HG02610 (cell line): ENCODE results near the gene SORCS1.

Experiments used
- ATAC-seq: cut with Tn5 transposase; IDR thresholded peaks from one replicate; pipeline ENCODE4 v1.9.1; 2021; ENCODE audit warnings: mild to moderate bottlenecking, moderate library complexity; ENCODE audit not compliant: unreplicated experiment

The SORCS1 gene

DNA sequence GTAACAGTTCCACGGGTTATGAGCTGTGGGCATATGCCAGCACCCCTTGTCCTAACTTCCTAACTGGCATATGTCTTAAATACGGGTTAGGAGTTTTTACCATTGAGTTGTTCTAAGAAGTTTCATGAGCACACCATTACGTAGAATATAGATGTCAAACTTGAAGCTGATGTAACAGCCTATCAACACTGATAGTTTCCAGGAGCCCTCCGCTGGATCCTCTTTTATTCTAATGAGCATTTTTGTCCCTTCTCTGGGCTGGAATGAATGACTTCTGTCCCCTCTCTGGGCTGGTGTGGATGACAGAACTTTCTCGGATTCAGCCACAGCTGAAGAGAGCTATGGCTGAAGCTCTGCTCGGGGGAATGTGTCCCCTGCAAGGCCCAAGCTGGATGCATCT, 256.3 kb downstream of the SORCS1 start:
- no peak for ATAC-seq

DNA sequence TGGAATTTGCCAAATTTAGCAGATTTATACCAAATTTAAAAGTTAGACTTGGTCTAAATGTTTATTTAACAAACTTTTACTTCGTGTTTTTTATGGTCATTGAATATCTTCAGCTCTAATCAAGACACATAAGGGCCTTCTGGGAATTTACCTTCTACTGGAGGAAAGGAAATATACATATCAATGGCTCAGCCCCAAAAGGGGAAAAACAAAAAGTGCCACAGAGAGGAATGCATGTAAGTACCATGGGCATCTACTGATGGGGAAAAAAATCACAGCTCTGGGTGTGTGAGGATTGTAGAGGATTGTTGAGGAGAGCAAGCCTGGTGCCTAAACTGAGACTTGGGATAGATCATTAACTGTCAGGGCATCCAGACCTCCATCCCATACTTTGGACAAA, 260.3 kb downstream of the SORCS1 start:
- no peak for ATAC-seq

DNA sequence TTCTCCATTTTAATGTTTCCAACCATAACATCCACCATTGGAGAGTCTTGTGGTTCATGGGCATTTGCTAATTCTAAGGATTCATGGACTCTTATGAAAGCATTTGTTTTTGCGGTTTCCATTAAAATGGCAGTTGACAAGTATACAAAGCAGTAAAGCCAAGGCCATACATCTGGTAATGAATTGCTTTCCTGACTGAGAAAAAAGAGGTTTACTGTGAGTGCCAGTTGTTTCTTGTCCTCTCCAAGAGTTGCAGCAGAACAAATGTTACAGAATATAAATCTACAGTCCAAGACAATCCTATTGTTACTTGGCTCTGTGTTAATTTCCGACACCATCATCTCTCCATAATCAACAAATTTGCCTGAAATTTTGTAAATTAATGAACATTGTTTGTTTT, 261.3 kb downstream of the SORCS1 start:
- no peak for ATAC-seq

DNA sequence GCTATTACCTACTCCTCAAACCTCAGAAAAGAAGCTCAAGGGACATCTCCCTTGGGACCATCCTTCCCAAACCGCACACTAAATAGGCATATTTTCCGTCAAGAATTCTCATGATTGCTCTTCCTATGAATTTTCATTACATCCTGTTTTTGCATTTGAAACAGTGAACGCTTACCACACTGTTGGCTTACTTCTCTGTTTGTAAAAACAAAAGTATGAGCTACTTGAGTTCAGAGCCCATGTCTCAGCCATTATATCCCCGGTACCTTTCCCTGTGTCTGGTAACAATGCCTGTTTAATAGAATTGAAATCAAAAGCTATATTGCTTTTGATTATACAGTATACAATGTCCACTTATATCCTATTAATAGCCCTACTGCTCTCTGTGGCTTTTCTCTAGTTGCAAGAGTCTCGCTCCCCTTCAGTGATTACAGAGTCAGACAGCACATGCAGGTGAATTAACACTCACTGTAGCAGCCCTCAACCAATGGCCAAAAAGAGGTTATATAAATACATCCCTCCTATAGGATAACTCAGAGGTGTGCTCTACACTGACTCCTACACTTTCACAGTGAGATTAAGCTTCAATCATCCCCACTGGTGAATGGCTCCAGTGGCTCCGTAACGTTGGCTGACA, 264.4 kb downstream of the SORCS1 start:
- no peak for ATAC-seq

DNA sequence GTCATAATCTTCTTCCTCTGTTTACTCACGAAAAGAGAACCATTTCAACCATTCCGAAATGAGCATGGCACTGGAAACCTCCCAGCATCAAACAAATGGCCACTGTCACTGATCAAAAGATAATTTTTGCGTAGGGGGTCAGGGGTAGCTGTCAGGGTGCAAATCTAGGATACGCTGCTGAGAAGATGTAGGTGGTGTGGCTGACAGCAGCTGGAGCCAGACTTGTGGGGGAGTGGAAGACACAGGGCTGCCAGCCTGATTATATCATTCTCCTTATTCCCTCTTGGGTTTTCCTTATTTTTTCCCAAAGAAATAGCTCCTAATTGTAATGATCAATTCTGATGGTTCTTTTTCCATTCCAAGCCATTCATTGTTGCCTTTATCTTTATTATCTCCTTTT, 266.1 kb downstream of the SORCS1 start:
- ATAC-seq, result no peak

DNA sequence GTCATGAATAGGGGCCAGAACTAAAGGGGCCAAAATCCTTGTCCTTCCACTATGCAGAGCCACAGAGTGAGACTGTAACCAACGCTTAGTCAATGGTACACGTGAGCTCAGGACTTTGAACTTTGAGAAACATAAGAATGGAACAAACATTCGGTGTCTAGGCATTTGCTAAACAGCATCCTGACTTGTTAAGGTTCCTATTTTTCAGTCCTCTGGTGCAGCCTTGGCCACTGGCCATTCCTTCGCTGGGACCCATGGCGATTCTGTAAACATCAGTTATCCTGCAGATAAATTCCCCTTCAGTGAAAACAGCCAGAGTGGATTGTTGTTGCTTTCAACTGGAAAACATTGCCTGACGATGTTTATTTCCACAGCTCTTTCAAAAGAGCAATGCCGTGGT, 266.8 kb downstream of the SORCS1 start:
- no peak for ATAC-seq

DNA sequence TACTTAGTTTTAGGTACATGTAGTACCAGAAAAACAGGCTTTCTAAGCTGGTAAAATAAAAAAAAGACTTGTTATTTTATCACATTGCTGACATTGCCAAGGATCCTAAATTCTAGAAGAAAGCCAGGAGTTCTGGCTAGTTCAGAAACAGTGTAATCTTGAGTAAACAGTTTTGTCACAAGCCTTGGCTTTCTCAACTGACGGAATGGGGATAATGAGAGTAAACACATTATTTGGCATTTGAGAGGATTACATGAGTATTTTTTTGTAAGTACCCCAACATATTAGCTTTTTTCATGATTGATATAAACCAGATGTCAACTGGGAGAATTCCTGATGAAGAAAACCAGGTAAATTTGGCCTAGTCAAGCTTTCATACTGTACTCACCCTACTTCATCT, 269.8 kb downstream of the SORCS1 start:
- ATAC-seq, result no peak

DNA sequence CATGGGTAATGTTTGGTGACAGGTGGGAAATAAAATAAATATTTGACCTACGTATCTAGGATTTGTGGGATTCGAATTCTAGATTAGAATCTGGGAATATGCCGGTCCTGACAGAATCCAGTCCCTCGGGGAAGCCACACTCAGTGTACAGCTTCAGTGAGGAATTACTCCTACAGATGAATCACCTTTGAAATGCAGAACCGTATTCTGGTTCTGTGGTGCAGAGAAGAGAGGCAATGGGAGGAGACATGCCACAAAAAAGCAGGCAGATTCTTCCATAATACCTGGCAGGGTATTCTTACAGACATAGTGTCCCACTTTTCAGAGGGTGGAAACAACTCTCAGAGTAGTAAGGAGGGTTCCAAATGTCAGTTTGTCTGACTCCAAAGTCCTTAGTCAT, 286.9 kb downstream of the SORCS1 start:
- ATAC-seq, result no peak

DNA sequence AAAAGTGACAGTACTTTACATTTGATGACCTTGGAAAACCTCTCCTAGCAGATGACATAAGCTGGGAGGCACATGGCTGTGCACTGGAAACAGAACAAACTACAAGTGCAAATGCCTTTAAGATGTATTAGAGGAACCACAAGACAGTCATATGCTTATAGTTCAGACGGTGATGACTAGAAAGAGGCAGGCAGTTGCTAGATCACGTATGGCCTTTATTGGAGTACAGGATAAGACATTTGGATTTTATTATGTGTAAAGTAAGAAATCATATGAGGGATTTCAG, 290.0 kb downstream of the SORCS1 start:
- ATAC-seq, result no peak

DNA sequence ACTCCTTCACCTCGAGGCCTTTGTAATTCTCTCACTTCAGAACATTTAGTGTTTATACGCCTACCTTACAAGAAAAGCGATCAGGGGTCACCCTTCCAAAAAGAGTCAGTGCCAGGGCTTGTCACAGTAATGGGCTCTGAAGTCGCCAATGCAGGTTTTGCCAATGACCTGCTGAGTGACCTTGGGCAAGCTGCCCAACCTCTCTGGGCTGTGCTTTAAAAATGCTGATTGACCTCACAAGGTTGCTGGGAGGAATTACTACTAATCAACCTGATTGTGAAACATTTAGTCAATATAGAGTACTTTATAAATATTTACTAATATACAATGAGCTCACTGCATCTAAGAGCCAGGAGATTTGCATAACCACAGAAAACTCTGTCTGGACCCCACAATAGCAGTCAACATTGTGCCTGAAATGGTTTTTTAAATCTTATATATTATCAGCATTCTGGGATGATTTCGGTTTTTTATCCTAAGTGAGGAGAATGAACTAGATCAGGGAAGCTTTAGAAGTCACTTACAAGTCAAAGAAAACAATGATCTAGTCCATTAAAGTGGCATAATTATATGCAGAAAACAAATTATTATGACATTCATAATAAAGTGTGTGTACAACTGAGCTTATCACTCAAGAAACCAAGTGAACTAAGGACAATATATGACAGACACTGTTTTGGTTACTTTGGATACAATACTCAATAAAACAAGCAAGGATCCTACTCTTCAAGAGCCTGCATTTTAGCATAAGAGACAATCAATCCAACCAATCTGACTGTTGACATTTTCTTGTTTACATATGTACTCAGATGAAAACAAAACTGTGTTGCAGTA, 290.5 kb downstream of the SORCS1 start:
- ATAC-seq, result no peak

DNA sequence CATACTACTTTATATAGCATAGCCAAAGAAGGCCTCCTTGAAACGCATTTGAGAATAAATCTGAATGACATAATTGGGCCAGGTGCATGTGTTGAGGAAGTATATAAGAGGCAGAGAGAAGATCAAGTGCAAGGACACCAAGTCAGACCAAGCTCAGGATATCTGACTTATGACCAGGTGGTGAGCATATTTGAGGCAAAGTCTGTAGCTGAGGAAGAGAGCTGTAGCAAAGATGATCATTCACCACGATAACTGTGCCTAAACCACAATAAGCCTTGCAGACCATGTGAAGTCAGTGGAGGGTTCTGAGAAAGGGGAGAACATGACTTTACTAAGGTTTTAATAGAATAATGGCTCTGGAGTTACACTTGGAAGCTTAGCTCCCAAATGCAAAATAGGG, 292.3 kb downstream of the SORCS1 start:
- ATAC-seq, result no peak

DNA sequence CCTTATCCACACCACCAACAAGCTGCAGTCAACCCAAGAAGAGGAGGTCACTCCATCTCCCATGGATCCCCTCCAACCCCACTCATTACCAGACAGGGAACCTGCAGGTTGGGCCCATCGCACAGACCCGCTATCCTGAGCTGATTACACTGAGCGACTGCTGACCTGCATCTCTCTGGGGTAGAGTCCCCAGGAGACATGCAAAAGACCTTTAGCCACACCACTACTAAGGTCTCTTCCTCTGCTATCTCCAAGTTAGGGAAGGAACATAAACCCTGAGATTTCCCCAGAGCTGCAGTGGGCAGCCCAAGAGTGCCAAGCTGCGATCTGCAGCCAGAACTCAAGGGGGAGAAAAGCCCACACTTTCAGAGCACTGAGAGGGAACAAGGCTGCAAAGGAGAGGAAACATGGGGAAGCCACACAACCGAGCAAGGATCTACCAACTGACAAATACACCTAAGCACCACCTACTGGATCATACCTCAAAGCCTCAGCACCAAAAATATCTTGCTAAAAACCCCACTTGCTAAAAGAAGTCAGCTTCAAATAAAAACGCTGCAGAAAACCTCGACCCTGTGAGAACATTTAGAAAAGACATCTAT, 298.2 kb downstream of the SORCS1 start:
- peak; percentile 57 for ATAC-seq

DNA sequence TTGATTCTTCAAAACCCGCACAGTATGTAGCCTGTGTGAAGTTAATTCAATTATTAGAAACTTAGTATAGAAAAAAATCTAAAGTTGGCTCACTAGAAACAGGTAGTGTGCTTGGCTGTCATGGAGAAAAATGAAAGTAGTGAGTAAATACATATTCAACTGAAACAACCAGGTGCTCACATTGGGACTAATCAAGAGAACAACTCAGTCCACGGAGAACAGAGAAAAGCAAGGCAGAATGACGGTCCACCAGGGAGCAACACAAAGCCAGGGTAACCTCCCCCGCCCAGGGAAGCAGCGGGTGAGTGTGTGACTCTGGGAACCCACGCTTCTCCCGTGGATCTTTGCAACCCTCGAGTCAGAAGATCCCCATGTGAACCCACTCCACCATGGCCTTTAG, 300.5 kb downstream of the SORCS1 start:
- ATAC-seq, result no peak

DNA sequence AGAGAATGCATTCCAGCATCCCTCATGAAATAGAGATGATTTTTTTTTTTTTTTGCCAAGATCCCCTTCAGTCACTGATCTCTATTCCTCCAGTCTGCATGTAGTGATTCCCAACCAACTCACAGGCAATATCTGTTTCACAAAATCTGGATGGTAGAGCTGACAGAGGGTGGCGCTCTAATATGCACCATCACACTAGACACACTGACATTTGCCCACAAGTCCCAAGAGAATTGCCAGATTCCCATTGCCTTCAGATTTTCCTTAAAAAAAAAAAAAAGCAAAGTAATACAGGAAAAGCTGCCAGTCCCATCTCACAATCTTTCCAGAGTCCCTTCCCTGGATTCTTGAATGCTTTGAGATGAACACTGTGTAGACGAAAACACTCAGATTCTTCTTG, 301.0 kb downstream of the SORCS1 start:
- no peak for ATAC-seq

DNA sequence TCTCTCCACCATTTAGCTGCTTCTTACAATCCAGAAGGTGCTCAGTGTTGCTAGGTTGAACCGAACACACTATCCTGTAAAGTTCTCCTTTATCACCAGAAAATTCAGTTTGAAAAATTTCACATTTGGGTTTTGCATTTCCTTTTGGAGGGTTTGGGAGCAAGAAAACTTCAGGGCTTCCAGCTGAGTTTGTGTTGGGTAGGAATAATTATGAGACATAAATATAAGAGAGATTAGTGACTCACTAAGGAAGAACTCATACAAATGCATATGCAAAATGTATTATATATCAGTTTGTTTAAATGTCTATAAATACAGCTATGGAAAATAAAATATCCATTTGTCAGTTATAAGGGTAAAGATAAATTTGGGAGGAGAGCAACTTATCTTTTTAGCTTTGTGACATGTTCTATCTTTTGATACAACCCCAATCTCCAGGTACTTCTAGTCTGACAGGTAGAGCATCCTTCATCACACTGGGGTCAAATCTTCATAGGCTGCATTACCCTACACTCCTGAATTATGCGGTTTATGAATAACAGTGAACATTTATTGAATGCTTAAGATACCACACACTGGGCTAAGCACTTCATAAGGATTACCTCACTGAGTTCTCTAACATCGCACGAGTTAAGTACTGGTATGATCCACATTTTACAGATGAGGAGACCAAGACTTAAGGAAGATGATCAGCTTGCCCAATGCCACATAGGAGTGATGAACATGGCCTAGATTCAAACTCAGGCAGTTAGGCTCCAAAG, 304.4 kb downstream of the SORCS1 start:
- no peak for ATAC-seq

DNA sequence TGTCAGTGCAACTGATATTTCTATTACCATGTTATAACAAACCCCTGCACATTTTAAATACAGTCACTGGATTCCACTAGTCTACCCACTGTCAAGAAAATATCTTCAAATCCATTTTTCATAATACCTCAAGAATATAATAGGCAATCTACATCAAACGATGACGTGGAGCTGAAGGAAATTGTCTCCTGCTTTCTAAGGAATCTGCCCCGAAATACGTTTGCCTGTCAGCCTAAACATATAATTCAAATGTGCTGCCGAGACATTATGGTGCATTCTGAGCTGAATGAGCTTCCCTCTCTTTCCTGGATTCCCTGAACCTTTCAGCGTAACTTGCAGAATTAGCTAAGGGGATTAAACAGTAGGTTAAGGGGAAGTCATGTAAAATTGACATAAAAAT, 306.8 kb downstream of the SORCS1 start:
- ATAC-seq, result no peak

DNA sequence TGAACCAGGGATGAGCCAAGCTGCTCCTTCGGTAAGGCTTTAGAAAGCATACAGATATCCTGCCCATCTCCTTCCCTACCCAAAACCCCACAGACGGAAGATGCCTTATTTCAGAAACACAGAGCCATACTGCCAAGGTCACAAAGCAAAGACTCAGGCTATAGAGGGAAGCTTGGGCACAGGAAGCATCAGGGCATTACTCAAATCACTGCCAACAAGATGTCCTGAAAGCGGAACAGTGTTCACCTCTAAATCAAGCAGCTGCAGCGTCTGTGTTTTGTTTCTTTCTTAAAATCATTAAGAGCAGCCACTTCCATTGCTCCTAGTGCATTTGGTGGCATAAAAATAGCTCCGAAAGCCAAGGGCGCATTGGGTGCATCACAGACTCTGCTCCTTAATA, 307.3 kb downstream of the SORCS1 start:
- ATAC-seq, result no peak

DNA sequence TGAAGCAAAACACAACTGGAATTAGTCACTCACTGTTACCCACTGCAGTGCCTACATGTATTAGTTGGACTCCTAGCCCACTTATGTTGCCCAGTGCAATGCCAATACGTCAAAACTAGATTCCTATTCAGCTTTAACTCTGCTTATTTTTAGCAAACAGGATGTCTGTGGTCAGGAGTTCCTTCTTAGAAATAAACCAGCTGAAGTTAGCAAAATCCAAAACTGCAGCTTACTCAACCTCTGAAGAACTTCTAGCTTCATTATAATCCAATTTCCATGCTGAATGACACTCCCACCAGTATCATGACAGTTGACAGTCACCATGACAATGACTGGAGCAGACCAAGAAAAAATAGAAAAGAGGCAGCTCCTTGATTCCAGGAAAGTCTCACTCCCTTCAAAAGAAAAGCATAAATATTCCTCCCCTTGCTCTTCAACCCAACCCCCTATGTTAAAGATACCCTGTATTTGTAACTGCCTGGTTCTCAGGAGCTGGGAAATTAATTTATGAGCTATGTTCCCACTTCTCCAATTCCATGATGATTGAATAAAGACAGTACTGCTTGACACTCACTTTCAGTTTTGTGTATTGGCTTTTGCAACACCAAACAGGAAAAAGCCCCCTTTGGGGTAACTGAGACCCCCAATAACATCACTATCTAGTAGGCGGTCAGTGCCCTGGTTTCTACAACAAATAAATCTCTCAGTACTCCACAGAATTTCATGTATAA, 327.4 kb downstream of the SORCS1 start:
- ATAC-seq, result peak; percentile 98

DNA sequence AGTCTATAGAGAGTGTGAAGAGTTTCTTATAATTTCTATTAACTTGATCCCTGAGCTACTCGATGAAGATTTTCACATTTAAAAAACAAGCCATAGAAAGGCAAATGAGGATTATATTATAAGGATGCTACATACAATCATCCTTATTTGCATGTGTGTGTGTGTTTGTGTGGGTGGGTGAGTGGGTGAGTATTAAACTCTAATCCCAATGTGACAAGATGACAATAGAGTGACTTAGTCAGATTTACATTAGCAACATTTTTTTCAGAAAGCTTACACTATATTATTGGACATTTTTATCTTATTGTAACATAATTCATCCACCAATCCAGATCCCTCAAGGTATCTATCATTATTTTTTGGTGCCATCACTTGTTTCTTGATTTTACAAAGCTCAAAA, 331.7 kb downstream of the SORCS1 start:
- ATAC-seq, result no peak

DNA sequence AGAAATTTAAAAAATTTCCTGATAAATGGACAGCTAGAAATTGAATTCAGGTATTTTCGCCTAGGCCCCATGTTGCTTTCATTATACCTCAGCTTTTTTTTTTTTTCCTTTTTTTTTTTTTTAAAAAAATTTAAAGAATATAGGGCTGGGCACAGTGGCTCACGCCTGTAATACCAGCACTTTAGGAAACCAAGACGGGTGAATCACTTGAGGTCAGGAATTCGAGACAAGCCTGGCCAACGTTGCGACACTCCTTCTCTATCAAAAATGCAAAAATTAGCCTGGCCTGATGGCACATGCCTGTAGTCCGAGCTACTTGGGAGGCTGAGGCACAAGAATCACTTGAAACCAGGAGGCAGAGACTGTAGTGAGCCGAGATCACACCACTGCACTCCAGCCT, 334.0 kb downstream of the SORCS1 start:
- no peak for ATAC-seq

DNA sequence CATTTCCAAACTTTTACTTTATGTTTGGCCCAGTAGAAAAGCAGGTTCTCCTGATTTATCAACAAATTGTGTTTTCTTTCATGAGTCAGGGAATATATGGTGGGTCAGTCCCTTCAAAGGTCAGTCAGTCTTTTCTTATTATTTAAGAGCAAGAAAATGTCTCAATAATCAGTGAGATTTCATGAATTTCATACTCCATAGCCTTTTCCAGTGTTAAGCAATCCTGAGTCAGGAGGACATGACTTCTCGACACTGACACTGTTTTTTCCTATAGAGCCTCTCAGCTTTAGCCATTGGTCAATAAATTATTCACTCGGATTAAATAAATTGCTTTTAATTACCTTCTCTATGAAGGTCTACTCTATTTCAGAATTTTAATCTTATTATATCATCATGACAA, 334.5 kb downstream of the SORCS1 start:
- no peak for ATAC-seq
